ENCODE measurements around the gene PPP2R2D. TPM values are rescaled to one million over a fixed set of nuclear protein-coding genes. Genes with fewer than 3 reads are reported as not detected.

The PPP2R2D gene
- total RNA-seq, 2 experiments from 2014 or later, result 32.6 to 32.9 TPM

DNA sequence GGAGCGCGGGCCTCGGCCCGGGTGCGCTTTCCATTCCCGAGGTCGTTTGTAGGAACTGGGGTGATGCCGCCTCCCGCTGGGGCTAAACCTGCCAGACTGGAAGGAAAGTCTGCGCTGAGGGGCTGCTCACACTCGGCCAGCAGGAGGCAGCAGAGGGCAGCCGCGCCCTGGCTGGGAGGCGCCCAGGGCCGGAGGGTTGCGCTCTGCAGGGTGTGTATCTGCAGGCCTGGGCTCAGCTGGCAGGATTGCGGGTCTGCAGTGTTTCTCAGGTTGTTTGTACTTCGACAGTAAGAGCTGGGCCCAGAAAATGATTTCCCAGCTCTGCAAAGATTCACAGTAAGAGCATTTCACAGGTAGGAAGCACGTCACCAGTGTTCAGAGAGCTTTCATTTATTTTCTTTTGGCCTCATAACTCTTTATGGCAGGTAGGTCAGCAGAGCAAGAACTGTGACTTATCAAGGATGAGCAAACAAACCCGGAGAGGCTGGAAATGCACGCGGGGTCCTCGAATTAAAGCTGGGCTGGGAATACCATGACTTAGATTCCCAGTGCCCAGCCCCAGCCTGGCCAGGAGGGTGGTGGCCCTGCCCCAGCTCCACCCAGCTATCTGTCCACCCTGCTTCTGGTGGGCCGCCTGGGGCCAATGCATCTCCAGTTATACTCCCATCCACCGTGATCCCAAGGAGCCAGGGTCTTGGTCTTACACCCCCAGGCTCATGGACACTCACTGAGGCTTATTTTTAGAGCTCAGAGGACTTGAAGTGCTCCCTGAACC is 15.2 kb upstream of the PPP2R2D start:
- intact Hi-C loops (cut with DNase I, micrococcal nuclease), result loop anchor here (1.0 to 5.0 kb wide), 4 partner anchors 57 to 257 kb away; no protein-coding TSS in a partner anchor

DNA sequence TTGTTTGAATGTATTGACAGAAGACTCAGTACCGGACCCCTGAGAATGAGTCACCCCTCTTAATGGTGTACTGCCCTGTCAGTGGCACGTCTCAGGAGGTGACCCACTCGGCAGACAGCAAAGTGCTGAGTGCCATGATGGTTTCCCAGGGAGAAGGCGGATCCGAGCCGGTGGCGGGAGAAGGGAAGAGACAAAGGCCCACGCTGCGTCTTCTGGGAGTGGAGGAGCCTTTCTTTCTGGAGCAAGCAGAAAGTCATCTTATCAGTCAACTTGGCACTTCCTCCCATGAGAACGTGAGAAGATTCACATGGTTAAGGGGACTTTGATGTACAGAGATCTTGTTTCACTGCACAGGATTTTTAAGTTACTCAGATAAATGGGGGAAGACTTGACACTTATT is 14.6 kb upstream of the PPP2R2D start:
- intact Hi-C loops (cut with DNase I, micrococcal nuclease), result loop anchor here (1.0 to 5.0 kb wide), 2 partner anchors 56 to 57 kb away; no protein-coding TSS in a partner anchor
- Mint-ChIP-seq H3K9me3 (no peaks in the 10 kb centered on the region), H3K4me3 (no peak overlapping the region), H3K27ac (no peak overlapping the region), H3K4me1 (ENCODE audit: low read depth) (peaks cover 12% of the 10 kb centered on the region), H3K36me3 (ENCODE audit: low read depth) (no peaks in the 10 kb centered on the region), H3K27me3 (peaks cover 9% of the 10 kb centered on the region)
- H3K9me3 ChIP-seq (ENCODE audit: control insufficient read depth in 1 of 2, insufficient read depth in 1 of 2, low read length in 2 of 2), result peaks cover 0 to 7% of the 10 kb centered on the region in 2 experiments
- no peak for TF ChIP-seq CTCF (IDR thresholded peaks at IDR 0.05)
- POLR2A ChIA-PET, result interaction anchor here (1.5 to 1.6 kb wide), 3 partner anchors 10 to 137 kb away, joined by 3 to 8 read pairs (median 5); no protein-coding TSS in a partner anchor
- peaks cover 13% of the 10 kb centered on the region for H3K4me1 ChIP-seq (ENCODE audit: insufficient read depth, low read length)
- ATAC-seq (ENCODE audit: poor library complexity) (no peak), DNase-seq (no peak)
- no peaks in the 10 kb centered on the region for H3K36me3 ChIP-seq (ENCODE audit: insufficient read depth, low read length)
- CTCF ChIA-PET, result interaction anchor here (0.7 to 3.8 kb wide), 8 partner anchors 17 to 137 kb away, joined by 3 to 27 read pairs (median 4); no protein-coding TSS in a partner anchor
- H3K27ac ChIP-seq (ENCODE audit: low read depth in 1 of 2, low read length in 2 of 2), result no peak overlapping the region
- peaks cover 0 to 3% of the 10 kb centered on the region in 2 experiments for H3K27me3 ChIP-seq (ENCODE audit: control insufficient read depth in 1 of 2, insufficient read depth in 2 of 2, low read length in 2 of 2)
- H3K4me3 ChIP-seq (ENCODE audit: low read length), result no peak overlapping the region

More for the DNA sequence above, 15.2 kb upstream of the PPP2R2D start:
- peak; percentile 69 to 90 (median 82) for DNase-seq
- Mint-ChIP-seq H3K27ac (no peak overlapping the region), H3K4me1 (ENCODE audit: low read depth) (peaks cover 12% of the 10 kb centered on the region), H3K4me3 (no peak overlapping the region), H3K9me3 (no peaks in the 10 kb centered on the region), H3K36me3 (ENCODE audit: low read depth) (no peaks in the 10 kb centered on the region), H3K27me3 (peaks cover 9% of the 10 kb centered on the region)
- ATAC-seq (ENCODE audit: poor library complexity), result peak; percentile 100
- no peak overlapping the region for H3K27ac ChIP-seq (ENCODE audit: low read depth in 1 of 2, low read length in 2 of 2)
- H3K27me3 ChIP-seq (ENCODE audit: control insufficient read depth in 1 of 2, insufficient read depth in 2 of 2, low read length in 2 of 2), result peaks cover 0 to 3% of the 10 kb centered on the region in 2 experiments
- ChIA-PET POLR2A (interaction anchor here (0.6 to 1.6 kb wide), 4 partner anchors 11 to 137 kb away, joined by 3 to 8 read pairs (median 4); partner anchors contain the start of gene BNIP3), CTCF (interaction anchor here (0.7 to 3.8 kb wide), 14 partner anchors 11 to 137 kb away, joined by 3 to 27 read pairs (median 4); partner anchors contain the start of gene BNIP3)
- H3K4me1 ChIP-seq (ENCODE audit: insufficient read depth, low read length), result peaks cover 13% of the 10 kb centered on the region
- TF ChIP-seq CTCF (IDR thresholded peaks at IDR 0.05), result peak; percentile 96
- H3K4me3 ChIP-seq (ENCODE audit: low read length), result no peak overlapping the region
- H3K36me3 ChIP-seq (ENCODE audit: insufficient read depth, low read length), result no peaks in the 10 kb centered on the region
- H3K9me3 ChIP-seq (ENCODE audit: control insufficient read depth in 1 of 2, insufficient read depth in 1 of 2, low read length in 2 of 2), result peaks cover 0 to 12% of the 10 kb centered on the region in 2 experiments

GRCh38 chr10:131888186-131888604 is 12.6 kb upstream of the PPP2R2D start:
- intact Hi-C loops (cut with DNase I, micrococcal nuclease), result loop anchor here in 1 of 2 experiments (5.0 kb wide), 1 partner anchor 54 kb away; no protein-coding TSS in a partner anchor
- Histone ChIP-seq H3K27me3 (ENCODE audit: control insufficient read depth in 1 of 2, insufficient read depth in 2 of 2, low read length in 2 of 2) (peaks cover 0 to 3% of the 10 kb centered on the region in 2 experiments), H3K9me3 (ENCODE audit: control insufficient read depth in 1 of 2, insufficient read depth in 1 of 2, low read length in 2 of 2) (peaks cover 0 to 2% of the 10 kb centered on the region in 2 experiments), H3K4me1 (ENCODE audit: insufficient read depth, low read length) (peaks cover 13% of the 10 kb centered on the region), H3K36me3 (ENCODE audit: insufficient read depth, low read length) (no peaks in the 10 kb centered on the region), H3K27ac (ENCODE audit: low read depth in 1 of 2, low read length in 2 of 2) (no peak overlapping the region), H3K4me3 (ENCODE audit: low read length) (no peak overlapping the region)
- Mint-ChIP-seq H3K27ac (no peak overlapping the region), H3K36me3 (ENCODE audit: low read depth) (no peaks in the 10 kb centered on the region), H3K4me3 (no peak overlapping the region), H3K4me1 (ENCODE audit: low read depth) (peaks cover 12% of the 10 kb centered on the region), H3K9me3 (no peaks in the 10 kb centered on the region), H3K27me3 (peaks cover 9% of the 10 kb centered on the region)
- ATAC-seq (ENCODE audit: poor library complexity) (no peak), DNase-seq (no peak)
- ChIA-PET CTCF (interaction anchor here (1.4 to 3.8 kb wide), 2 partner anchors 9 to 135 kb away, joined by 3 to 27 read pairs; no protein-coding TSS in a partner anchor), POLR2A (no interaction called here)
- TF ChIP-seq CTCF (IDR thresholded peaks at IDR 0.05), result no peak

Data from CD4-positive, alpha-beta T cell (primary cell).